Measurements from ENCODE around the gene NCKAP1. TPM values are rescaled to one million over a fixed set of nuclear protein-coding genes. Genes with fewer than 3 reads are reported as not detected.

Gene NCKAP1
- total RNA-seq, 1 experiment from 2014 or later = 115 TPM

DNA sequence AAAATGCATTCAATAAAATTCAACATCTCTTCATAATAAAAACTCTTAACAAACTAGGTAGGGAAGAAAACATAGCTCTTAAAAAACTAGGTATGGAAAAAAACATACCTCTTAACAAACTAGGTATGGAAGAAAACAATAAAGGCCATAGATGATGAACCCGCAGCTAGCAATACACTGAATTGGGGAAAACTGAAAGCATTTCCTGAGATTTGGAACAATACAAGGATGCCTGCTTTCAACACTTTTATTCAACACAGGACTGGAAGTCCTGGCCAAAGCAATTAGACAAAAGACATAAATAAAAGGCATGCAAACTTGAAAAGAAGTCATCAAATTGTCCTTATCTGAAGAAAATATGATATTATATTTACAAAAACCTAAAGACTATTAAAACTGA lies 67.8 kb downstream of the NCKAP1 start (continued):
- TF ChIP-seq, protein P1, sequence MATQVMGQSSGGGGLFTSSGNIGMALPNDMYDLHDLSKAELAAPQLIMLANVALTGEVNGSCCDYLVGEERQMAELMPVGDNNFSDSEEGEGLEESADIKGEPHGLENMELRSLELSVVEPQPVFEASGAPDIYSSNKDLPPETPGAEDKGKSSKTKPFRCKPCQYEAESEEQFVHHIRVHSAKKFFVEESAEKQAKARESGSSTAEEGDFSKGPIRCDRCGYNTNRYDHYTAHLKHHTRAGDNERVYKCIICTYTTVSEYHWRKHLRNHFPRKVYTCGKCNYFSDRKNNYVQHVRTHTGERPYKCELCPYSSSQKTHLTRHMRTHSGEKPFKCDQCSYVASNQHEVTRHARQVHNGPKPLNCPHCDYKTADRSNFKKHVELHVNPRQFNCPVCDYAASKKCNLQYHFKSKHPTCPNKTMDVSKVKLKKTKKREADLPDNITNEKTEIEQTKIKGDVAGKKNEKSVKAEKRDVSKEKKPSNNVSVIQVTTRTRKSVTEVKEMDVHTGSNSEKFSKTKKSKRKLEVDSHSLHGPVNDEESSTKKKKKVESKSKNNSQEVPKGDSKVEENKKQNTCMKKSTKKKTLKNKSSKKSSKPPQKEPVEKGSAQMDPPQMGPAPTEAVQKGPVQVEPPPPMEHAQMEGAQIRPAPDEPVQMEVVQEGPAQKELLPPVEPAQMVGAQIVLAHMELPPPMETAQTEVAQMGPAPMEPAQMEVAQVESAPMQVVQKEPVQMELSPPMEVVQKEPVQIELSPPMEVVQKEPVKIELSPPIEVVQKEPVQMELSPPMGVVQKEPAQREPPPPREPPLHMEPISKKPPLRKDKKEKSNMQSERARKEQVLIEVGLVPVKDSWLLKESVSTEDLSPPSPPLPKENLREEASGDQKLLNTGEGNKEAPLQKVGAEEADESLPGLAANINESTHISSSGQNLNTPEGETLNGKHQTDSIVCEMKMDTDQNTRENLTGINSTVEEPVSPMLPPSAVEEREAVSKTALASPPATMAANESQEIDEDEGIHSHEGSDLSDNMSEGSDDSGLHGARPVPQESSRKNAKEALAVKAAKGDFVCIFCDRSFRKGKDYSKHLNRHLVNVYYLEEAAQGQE (IDR thresholded peaks at IDR 0.05; ENCODE audit: low read depth) = no peak
- TF ChIP-seq CEBPB (IDR thresholded peaks at IDR 0.05; ENCODE audit: low read depth) = no peak

DNA sequence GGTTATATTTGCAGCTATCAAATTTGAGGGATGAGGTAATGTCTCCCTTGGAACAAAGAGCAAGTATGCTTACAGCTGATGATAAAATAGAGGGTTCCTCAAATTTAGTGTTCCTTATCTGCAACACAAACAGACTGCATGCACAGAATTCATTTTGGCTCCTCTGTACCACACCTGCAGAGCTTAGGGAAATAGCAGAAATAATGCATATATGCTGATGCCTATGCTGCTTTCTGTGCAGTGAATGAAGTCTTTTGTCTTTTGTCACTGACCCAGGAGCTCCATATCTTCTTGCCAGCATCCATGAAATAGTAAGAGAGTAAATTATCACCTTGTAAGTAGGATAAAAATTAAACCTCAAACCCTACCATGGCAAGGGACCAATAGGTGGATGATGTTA lies 69.8 kb downstream of the NCKAP1 start:
- POLR2A ChIA-PET = no interaction called here
- no peak for TF ChIP-seq FOSL1 (IDR thresholded peaks at IDR 0.05; ENCODE audit: low read depth)
- TF ChIP-seq SRF (IDR thresholded peaks at IDR 0.05; ENCODE audit: low read depth) = no peak
- no peak for TF ChIP-seq POLR2AphosphoS5 (IDR thresholded peaks at IDR 0.05; ENCODE audit: low read depth, low read length)
- TF ChIP-seq, protein P1 (IDR thresholded peaks at IDR 0.05; ENCODE audit: low read depth) = no peak
- no peak for TF ChIP-seq CBX3 (IDR thresholded peaks at IDR 0.05; ENCODE audit: low read depth)
- no peak for TF ChIP-seq EGR1 (IDR thresholded peaks at IDR 0.05; ENCODE audit: low read depth)
- TF ChIP-seq EZH2 (IDR thresholded peaks at IDR 0.05) = no peak
- TF ChIP-seq, protein P2, sequence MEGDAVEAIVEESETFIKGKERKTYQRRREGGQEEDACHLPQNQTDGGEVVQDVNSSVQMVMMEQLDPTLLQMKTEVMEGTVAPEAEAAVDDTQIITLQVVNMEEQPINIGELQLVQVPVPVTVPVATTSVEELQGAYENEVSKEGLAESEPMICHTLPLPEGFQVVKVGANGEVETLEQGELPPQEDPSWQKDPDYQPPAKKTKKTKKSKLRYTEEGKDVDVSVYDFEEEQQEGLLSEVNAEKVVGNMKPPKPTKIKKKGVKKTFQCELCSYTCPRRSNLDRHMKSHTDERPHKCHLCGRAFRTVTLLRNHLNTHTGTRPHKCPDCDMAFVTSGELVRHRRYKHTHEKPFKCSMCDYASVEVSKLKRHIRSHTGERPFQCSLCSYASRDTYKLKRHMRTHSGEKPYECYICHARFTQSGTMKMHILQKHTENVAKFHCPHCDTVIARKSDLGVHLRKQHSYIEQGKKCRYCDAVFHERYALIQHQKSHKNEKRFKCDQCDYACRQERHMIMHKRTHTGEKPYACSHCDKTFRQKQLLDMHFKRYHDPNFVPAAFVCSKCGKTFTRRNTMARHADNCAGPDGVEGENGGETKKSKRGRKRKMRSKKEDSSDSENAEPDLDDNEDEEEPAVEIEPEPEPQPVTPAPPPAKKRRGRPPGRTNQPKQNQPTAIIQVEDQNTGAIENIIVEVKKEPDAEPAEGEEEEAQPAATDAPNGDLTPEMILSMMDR (IDR thresholded peaks at IDR 0.05 in 2 of 3, conservative IDR thresholded peaks at IDR 0.05 in 1 of 3; ENCODE audit: borderline replicate concordance in 1 of 3, insufficient read depth in 1 of 3, low read depth in 2 of 3, low read length in 2 of 3) = no peak
- no peak for TF ChIP-seq TCF7L2 (IDR thresholded peaks at IDR 0.05; ENCODE audit: borderline replicate concordance, extremely low read depth, insufficient read depth, insufficient read length)
- TF ChIP-seq YY1 (IDR thresholded peaks at IDR 0.05; ENCODE audit: extremely low read depth, insufficient replicate concordance, low read depth, low read length) = no peak
- TF ChIP-seq, protein P3, sequence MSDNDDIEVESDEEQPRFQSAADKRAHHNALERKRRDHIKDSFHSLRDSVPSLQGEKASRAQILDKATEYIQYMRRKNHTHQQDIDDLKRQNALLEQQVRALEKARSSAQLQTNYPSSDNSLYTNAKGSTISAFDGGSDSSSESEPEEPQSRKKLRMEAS (IDR thresholded peaks at IDR 0.05) = no peak
- TF ChIP-seq SP1 (IDR thresholded peaks at IDR 0.05; ENCODE audit: low read depth) = no peak

More for the DNA sequence above, 69.8 kb downstream of the NCKAP1 start:
- H3K27me3 ChIP-seq (ENCODE audit: insufficient read depth, low read length) = no peaks in the 10 kb centered on the region
- ChIA-PET CTCF (interaction anchor here (1.4 kb wide), 1 partner anchor 12 kb away, joined by 4 read pairs; no protein-coding TSS in a partner anchor), RAD21 (ENCODE audit: low non-redundant PET in 1 of 2, low total read pairs in 2 of 2, uncharacterized antibody in 2 of 2, unreplicated experiment in 2 of 2) (no interaction called here)
- H3K36me3 ChIP-seq (ENCODE audit: control insufficient read depth in 1 of 2, insufficient read depth in 2 of 2, low read length in 2 of 2) = peaks cover 4 to 25% of the 10 kb centered on the region in 2 experiments; a peak in 3 of 4 replicates
- no peaks in the 10 kb centered on the region for H3K4me1 ChIP-seq (ENCODE audit: control insufficient read depth in 1 of 2, insufficient read depth in 2 of 2, low read length in 2 of 2)
- H3K9me3 ChIP-seq (ENCODE audit: control insufficient read depth in 1 of 2, insufficient read depth in 1 of 2, low read depth in 1 of 2, low read length in 2 of 2) = no peaks in the 10 kb centered on the region
- no peak overlapping the region for H2AFZ ChIP-seq (ENCODE audit: low read depth, low read length, poor library complexity, severe bottlenecking)
- no peak overlapping the region for H3K27ac ChIP-seq (ENCODE audit: low read depth, low read length)
- intact Hi-C loops (cut with micrococcal nuclease) = no loop called here
- peaks cover 26% of the 10 kb centered on the region for H3K79me2 ChIP-seq (ENCODE audit: insufficient read depth, low read length)
- no peak overlapping the region for H3K4me2 ChIP-seq (ENCODE audit: low read length)
- ATAC-seq (no peak), DNase-seq (ENCODE audit: low read depth, low spot score) (no peak)
- H3K9me2 ChIP-seq (ENCODE audit: insufficient read depth) = no peaks in the 10 kb centered on the region
- no TSS peak for BruUV-seq (replicated peaks)
- H3K4me3 ChIP-seq (replicated peaks in 1 of 2; ENCODE audit: low read depth in 1 of 2, low read length in 2 of 2) = no peak overlapping the region
- no peak overlapping the region for H3K9ac ChIP-seq (ENCODE audit: low read length)
- H4K20me1 ChIP-seq (ENCODE audit: insufficient read depth) = peaks cover 4% of the 10 kb centered on the region; the same call in 1 of the 2 replicates
